ENCODE results near the gene SVBP.
"Not testable (repeated sequence)": the region's sequence is repeated elsewhere in the genome, so short reads cannot be mapped to it uniquely, and the experiment has no call there.

Gene SVBP

GRCh38 chr1:42815941-42816584 is 1.1 kb downstream of the SVBP start:
- peak overlapping the region; percentile 87 for H3K4me3 ChIP-seq (ENCODE audit: low read depth, low read length)
- DNase-seq (ENCODE audit: low read depth, low spot score), result no peak
- ChIA-PET POLR2A (no interaction called here), CTCF (interaction anchor here (1.4 to 3.8 kb wide), 2 partner anchors 30 to 38 kb away, joined by 4 to 16 read pairs; partner anchors contain the start of gene ZNF691)
- no peak for TF ChIP-seq CTCF (IDR thresholded peaks at IDR 0.05; ENCODE audit: insufficient read depth, low read length, missing control alignments)

- DNase-seq (ENCODE audit: low read depth, low spot score); CTCF ChIA-PET; POLR2A ChIA-PET; H3K4me3 ChIP-seq (ENCODE audit: low read depth, low read length): not testable (repeated sequence)
Measured at GRCh38 chr1:42814815-42815214, 2.4 kb downstream of the SVBP start.

DNA sequence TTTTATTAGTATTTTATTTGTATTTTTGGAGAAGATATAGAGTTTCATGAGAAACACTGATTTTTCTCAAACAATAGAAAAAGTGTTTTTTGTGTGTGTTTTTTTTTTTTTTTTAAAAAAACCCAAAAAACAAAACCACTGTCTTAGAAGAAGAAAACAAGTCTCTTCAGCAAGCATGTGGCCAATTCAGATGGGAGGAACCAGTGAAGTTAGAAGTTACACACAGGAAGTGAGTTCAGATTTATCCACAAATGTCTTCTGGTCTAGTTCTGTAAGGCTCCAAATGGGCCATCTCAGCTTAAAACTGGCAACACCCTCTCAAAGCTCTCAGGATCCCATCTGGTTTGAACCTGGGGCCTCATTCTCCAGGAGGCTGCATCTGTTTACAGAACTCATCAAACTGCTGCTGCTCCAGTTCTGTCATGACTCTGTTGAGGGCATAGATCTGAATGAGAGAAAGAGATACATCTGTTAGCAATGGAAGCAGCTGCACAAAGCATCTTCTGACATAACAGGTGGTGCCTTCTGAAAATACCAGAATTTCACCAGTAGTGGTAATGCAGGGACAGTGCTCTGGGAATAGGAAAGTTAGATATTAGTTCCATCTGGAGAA is 10.0 kb downstream of the SVBP start:
- CTCF ChIA-PET, result interaction anchor here (1.8 kb wide), 1 partner anchor 10 kb away, joined by 5 read pairs; the partner anchor contains the start of genes ERMAP and SVBP
- TF ChIP-seq CTCF (IDR thresholded peaks at IDR 0.05; ENCODE audit: insufficient read depth, low read length, missing control alignments), result no peak
- DNase-seq (ENCODE audit: low read depth, low spot score), result no peak
- POLR2A ChIA-PET, result no interaction called here
- H3K4me3 ChIP-seq (ENCODE audit: low read depth, low read length), result no peak overlapping the region

DNA sequence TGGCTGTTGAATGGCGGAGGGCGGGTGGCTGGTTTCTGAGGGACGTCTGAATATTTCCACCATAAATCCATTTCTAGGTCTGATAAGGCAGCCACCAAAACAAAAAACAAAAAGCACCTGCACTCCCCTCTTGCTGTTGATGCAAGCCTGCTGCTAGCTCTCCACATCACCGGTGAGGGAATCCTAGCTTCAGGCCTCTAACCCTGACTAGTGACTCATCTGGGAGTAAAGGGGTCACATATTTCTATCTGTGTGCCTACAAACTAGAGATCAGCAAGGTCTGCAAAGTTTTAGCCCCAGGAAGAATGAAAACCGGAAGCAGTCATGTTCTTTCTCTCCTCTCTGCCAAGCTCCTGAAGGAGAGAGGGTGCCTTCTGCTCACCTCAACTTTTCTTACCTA is 10.6 kb downstream of the SVBP start:
- no peak overlapping the region for H3K4me3 ChIP-seq (ENCODE audit: low read depth, low read length)
- TF ChIP-seq CTCF (IDR thresholded peaks at IDR 0.05; ENCODE audit: insufficient read depth, low read length, missing control alignments), result no peak
- POLR2A ChIA-PET, result no interaction called here
- DNase-seq (ENCODE audit: low read depth, low spot score), result no peak
- CTCF ChIA-PET, result no interaction called here

DNA sequence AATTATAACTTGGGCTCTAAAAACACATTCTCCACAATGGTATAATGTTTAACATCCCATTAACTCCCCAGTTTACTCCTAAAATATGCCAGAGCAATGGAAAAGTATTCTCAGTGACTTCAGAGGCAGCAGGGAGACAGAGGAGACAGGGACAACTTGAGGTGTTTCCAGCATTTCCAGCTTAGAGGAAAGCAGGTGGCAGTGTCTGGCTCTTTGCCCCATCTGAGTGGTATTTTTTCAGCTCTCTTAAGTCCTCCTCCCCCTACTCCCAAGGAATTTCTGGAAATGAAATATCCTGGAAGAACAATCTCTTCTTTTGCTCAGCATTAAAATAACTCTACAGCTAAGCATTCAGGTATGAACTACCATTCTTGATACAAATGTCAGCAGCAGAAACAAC is 11.0 kb downstream of the SVBP start:
- POLR2A ChIA-PET, result no interaction called here

DNA sequence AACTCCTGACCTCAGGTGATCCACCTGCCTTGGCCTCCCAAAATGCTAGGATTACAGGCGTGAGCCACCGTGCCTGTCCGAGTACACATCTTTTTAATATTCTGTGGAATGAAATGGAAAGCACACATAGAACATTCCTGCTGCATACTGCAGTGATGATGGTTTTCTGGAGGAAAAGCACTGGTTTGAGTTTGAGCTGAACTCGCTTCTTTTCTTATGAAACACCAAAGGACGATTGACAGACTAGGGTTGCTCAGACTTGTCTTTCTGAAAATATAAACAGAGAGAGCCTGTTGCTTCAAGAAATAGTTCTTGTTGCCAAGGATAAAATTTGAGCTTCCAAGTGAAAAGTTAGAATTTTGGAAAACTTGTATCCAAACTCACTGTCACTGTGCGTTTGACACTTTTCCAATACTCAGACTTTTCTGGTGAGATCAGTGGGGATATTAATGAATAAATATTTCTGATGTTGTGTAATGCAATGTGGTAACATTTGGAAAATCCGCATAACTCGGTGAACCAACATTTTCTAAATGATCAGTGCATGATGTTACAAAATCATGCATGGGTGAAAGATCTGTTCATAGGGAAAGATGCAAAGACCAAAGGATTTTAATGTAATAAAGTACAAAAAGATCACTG is 15.2 kb downstream of the SVBP start:
- DNase-seq (ENCODE audit: low read depth, low spot score), result no peak
- CTCF ChIA-PET, result interaction anchor here (1.3 kb wide), 1 partner anchor 22 kb away, joined by 3 read pairs; no protein-coding TSS in a partner anchor
- no peak for TF ChIP-seq CTCF (IDR thresholded peaks at IDR 0.05; ENCODE audit: insufficient read depth, low read length, missing control alignments)
- POLR2A ChIA-PET, result no interaction called here
- H3K4me3 ChIP-seq (ENCODE audit: low read depth, low read length), result no peak overlapping the region

More for the DNA sequence above, 11.0 kb downstream of the SVBP start:
- CTCF ChIA-PET, result no interaction called here
- no peak overlapping the region for H3K4me3 ChIP-seq (ENCODE audit: low read depth, low read length)
- DNase-seq (ENCODE audit: low read depth, low spot score), result no peak
- TF ChIP-seq CTCF (IDR thresholded peaks at IDR 0.05; ENCODE audit: insufficient read depth, low read length, missing control alignments), result no peak
